GM21526 (cell line): Measurements from ENCODE around the gene TET3.
"Not testable (repeated sequence)": the region's sequence is repeated elsewhere in the genome, so short reads cannot be mapped to it uniquely, and the experiment has no call there.

Source experiments
- ATAC-seq: cut with Tn5 transposase; IDR thresholded peaks from one replicate; pipeline ENCODE4 v1.9.1; 2021; ENCODE audit warnings: moderate library complexity; ENCODE audit not compliant: unreplicated experiment, low FRiP score

The TET3 gene

DNA sequence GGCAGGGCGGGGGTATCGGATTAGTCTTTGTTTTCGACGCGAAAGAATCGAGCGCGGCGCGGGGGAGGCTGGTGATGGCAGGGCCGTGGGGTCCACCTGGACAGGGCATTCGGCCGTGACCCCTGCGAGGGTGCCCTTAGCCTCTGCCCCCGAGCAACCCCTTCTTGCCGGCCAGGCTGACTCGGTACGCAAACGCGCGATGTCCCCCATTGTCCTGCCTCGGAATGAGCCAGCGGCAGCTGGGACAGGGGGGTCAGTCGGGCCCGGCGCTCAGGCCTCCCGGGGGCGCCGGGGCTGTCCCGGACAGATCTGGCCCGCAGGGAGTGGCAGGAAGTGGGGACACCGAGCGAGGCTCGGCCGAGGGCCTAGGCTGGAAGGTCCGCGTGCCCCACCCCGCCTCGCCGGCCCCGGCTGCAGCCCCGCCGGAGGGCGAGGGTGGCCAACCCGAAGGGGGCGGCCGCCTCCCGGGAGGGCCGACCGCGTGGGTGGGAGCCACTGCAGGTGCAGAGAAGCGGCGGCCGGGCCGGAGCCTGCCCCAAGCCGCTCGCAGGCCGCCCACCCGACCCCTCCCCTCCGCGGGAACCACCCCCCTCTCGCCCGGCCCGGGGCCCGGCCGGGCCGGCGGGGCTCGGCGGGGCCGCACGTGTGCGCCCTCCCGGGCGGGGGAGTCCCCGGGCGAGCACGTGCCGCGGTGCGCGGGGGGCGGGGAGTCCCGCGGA, at the start of gene TET3:
Gene TET3, plus strand, starts transcription at position 708 of the 719 bp plus-strand sequence. CDS start 1,494 bp downstream, outside the sequence.
- ATAC-seq: peak; percentile 39

- ATAC-seq: no peak
These were observed 49.1 kb upstream of the TET3 start for GRCh38 chr2:73935641-73936040.

DNA sequence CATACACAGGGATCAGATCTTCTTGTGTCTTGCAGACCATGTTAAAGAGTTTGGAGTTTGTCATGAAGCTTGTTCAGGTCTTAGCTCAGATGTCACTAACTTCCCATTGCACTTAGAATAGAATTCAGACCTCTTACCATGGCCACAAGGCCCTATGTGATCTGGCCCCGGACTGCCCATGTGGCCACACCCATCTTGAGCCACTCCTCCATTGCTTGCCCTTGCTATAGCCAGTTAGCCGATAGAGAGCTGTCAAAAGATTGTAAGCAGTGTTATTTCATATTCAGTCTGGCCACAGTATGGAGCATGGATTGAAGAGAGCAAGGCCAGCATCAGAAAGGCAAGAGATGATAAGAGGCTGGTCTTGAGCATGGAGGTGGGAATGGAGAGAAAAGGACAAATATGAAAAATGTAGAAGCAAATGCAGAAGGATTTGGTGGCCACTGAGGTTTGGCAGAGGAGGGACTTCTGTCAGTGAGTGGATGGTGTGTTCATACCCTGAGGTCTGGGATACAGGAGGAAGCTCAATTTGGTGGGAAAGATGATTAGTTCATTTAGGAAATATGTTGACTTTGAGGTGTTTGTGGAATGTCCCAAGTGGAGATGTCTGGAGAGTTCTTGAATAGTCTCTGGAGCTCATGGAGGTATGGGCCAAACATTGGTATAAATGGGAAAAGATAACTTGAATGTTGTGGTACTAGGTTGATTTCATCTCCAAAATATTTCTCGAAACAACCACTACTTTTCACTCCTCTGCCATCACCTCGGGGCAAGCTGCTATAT, 47.4 kb upstream of the TET3 start:
- no peak for ATAC-seq

GRCh38 chr2:73937899-73938298, 46.8 kb upstream of the TET3 start:
- ATAC-seq: no peak

GRCh38 chr2:73938718-73939352, 45.9 kb upstream of the TET3 start:
- ATAC-seq: no peak

GRCh38 chr2:73939419-73939818, 45.3 kb upstream of the TET3 start:
- ATAC-seq: no peak

- not testable (repeated sequence) for ATAC-seq
These were observed 44.6 kb upstream of the TET3 start for GRCh38 chr2:73940066-73940465.

GRCh38 chr2:73942664-73943063, 42.0 kb upstream of the TET3 start:
- no peak for ATAC-seq

- no peak for ATAC-seq
These were observed 40.0 kb upstream of the TET3 start for GRCh38 chr2:73944714-73945113.

GRCh38 chr2:73946215-73946614, 38.5 kb upstream of the TET3 start:
- no peak for ATAC-seq

DNA sequence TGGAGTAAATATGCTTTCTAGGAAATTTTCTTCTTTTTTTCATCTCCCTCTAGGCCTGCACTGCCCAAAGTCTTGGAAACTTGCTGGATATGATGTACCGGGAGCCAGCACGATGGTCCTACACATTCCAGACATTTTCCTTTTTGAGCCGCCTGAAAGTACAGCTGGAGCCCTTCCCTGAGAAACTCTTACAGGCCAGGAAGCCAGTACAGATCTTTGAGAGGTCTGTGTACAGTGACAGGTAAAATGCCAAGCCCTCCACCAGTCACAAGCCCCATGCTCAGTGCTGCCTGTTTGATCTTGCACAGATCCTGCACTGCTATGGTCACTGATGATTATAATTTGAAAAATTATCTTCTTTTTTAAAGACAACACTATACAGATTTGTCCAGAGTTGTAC, 38.0 kb upstream of the TET3 start:
- ATAC-seq: no peak

DNA sequence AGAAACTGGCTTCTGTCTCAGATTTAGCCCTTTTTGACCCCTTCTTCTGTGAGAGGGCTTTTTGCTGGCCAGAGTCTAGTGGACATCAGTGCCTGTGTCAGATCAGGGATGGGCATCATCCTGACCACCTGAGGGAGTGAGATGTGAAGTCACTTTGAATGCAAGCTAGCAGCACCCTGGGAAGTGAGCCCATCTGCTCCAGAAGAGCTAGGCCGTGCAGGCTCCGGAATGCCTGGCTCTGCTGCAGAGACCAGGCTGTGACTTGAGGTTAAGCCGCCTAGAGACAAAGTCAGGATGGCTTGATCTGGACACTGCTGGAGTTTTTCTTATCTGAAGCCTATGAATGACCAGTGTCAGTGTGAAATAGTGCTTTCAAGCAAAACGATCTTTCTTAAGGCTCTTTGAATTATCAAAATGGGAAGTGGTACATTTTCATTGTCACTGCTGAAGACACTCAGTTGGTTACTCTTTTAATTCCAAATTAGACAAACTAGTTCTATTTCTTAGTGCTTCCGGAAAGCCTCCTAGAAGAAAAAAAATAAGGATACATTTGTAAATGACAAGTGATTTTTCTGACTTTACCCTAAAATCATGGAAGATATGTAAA, 37.2 kb upstream of the TET3 start:
- ATAC-seq: no peak

- no peak for ATAC-seq
These were observed 34.9 kb upstream of the TET3 start for GRCh38 chr2:73949802-73950201.

- ATAC-seq: no peak
These were observed 31.9 kb upstream of the TET3 start for GRCh38 chr2:73952499-73953446.

DNA sequence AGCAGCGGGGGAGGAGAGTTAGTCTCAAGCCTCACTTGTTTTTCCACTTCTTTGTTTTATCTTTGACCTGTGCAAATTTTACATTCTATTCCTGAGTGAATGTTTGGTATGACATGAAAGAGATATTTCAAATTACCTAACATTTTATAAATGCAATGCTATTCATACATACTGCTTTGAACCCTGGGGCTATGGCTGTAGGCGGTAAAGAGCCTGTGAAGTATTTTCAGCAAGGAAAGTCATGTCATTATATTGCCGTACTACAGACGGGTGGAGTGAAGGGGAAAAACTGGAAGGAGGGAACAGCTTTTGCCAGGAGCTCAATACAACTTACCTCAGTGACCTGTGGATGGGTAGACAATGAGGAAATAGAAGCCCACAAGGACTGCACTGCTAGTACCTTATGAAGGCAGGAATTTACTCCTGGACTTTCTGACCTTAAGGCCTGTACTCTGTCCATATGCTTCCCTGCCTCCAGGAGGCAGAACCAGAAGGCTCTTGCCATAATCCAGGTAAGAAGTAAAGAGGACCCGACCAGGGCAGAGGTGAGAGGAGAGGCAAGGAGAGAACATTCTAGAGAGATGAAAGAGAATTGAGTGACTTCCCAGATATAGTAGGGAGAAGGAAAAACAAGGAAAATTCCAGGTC, 28.4 kb upstream of the TET3 start:
- no peak for ATAC-seq

- ATAC-seq: no peak
These were observed 23.4 kb upstream of the TET3 start for GRCh38 chr2:73961274-73961673.

GRCh38 chr2:73961823-73962615, 22.7 kb upstream of the TET3 start:
- ATAC-seq: no peak

- no peak for ATAC-seq
These were observed 21.9 kb upstream of the TET3 start for GRCh38 chr2:73962798-73963197.
